GM18499 (cell line): ENCODE results near the gene SLC4A8.
"Not testable (repeated sequence)": the region's sequence is repeated elsewhere in the genome, so short reads cannot be mapped to it uniquely, and the experiment has no call there.

Experiments used
- ATAC-seq: cut with Tn5 transposase; IDR thresholded peaks from one replicate; pipeline ENCODE4 v1.9.1; 2021; ENCODE audit warnings: moderate number of reproducible peaks; ENCODE audit not compliant: insufficient read depth, unreplicated experiment

SLC4A8 gene

DNA sequence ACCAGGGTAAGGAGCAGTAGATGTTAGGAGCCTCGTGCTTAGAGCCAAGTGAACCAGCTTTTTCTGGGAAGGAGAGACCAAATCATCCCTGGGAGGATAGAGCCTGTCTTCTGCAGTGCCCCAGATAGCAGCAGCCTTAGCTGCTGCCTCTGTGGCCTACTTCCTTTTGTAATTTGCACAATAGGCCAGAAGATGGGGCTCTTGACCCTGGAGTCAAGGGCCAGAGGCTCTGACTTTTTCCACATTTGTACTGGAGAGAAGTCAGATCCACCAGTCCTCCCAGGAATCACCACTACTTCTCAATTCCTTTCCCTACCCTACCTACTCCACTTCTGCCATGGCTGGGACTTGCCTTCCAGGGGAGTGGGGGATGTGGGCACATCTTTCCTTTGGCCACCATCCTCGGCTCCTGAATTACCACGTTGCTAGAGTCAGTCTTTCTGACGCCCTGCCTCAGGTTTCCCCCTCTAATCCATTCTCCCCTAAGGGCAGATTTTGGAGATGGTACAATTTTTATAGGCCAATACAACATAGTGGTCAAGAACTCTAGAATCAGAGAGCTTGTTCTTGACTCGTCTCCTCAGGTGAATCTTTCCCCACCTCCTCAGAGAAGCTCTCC, 3.3 kb upstream of the SLC4A8 start:
- ATAC-seq = no peak

DNA sequence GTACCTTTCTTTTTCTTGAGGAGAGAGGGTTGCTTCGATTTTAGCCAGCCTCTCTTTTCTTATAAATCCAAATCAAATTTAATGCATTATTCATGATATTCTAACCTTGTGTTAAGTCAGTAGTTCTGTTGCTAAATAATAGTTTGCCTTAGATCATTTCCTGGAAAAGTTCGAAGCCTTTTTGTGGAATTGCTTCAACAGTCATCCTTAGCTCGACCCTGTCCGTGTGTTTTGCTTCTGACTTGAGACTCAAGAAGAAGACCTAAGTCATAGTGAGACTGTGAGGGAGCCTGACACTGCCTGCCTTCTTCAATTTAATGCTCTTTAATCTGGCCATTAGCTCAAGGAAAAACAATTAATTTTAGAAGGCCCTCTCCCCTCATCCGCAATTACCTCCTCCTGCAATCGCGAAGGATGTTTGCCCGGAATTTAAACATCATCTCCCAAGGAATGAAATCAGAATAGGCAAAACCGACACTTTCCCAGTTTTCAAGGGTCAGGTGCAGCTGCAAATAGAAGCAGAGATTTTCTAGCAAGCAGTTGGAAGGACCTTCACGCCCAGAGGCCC, 453 bp upstream of the SLC4A8 start:
- ATAC-seq = no peak

- no peak for ATAC-seq
Measured at GRCh38 chr12:51428256-51428655, 3.6 kb downstream of the SLC4A8 start.

DNA sequence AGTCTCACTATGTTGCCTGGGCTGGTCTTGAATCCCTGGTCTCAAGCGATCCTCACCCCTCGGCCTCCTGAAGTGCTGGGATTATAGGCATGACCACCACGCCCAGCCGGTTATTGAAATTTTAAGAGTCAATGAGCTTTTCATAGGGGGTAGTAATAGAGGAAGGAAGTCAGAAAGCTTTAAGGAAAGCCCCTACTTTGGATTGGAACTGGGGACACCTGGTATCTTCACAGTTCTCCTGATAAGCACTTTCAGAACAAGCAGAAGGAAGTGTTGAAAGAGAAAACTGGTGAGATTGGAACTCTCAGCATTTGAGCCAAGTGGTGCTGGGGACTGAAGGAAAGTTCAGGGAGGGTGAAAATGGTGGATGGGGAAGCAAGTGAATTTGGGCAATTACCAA, 5.1 kb downstream of the SLC4A8 start:
- no peak for ATAC-seq

GRCh38 chr12:51430196-51430895, 5.7 kb downstream of the SLC4A8 start:
- ATAC-seq = no peak

DNA sequence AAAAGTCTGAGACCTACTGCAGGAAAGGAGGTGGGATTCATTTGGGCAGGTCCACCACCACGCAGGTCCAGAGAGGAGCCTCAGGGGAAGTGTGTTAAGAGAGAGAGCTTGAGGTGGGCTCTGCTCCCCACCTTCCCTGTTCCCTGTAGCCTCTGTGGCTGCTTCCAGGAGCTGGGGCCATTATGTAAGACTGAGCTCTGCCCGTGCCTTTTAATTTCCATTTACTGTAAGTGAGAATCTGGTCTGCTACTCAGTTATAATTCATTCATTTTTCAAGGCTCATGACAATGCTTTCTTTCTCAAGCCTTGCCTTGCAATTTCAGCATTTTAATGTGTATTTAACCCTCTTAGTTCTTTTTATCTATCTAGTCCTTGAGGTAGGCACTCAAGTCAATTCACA, 8.3 kb downstream of the SLC4A8 start:
- ATAC-seq = no peak

DNA sequence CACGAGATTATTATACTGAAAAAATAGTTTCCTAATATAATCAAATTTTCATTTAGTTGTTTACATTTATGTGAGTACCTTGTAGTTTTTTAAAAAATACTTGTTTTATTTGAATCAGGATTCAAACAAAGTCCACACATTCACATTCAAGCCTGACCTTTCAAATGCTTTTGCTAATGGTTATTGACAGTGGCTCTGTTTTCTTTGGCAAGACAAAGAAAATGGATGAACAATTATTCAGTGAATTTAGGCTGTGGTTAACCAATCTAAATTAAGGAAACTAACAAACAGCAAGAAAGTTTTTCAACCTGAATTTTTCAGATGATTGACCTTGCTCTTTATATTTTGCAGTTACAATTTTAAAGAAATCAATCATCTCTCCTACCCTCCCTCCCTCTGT, 9.7 kb downstream of the SLC4A8 start:
- ATAC-seq = no peak

DNA sequence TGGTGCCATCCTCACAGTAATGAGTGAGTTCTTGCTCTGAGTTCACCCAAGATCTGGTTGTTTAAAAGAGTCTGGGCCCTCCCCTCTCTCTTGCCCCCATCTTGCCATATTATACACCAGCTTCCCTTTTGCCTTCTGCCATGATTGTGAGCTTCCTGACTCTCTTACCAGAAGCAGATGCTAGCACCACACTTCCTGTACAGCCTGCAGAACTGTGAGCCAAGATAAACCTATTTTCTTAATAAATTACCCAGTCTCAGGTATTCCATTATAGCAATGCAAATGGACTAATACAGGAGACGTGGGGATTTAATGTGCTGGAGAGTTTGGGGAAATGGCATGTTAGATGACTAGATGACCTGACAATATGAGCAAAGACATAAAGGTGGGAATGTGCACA, 12.8 kb downstream of the SLC4A8 start:
- ATAC-seq = no peak

DNA sequence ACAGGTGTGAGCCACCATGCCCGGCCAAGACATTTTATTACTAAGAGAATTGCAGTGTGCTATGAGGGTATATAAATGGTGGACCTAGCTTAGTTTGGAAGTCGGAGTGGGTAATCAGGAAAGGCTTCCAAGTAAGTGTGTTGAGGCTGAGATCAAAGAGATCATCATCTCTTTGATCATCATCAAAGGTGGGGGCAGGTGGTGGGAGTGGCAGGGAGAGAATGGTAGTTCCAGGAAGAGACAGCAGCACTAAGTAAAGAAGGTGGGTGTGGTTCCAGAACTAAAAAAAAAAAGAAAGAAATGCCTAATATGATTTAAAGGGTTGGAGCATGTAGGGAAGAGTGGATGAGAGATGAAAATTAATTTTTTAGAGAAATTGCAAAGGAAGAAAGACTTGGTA, 14.7 kb downstream of the SLC4A8 start:
- no peak for ATAC-seq

- no peak for ATAC-seq
Measured at GRCh38 chr12:51441583-51441982, 17.0 kb downstream of the SLC4A8 start.

DNA sequence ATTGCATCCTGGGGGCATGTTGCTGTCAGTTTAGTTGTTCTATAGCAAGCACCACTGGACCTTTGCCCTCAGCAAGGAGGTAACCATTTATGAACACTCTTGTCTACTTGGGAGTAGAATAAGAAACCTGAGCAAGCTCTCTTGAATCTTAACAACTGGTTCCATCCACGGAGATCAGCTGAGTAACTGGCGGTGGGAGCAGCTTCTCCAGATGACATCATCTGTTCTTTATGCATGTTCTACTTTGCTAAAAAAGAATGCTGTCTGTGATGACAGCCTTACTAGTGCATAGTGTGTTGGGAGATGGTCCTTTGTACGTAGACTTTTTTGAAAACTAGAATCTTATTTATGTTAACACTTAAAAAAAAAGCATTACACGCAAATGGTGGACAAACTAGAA, 17.7 kb downstream of the SLC4A8 start:
- ATAC-seq = no peak

GRCh38 chr12:51443573-51443972, 18.9 kb downstream of the SLC4A8 start:
- no peak for ATAC-seq

DNA sequence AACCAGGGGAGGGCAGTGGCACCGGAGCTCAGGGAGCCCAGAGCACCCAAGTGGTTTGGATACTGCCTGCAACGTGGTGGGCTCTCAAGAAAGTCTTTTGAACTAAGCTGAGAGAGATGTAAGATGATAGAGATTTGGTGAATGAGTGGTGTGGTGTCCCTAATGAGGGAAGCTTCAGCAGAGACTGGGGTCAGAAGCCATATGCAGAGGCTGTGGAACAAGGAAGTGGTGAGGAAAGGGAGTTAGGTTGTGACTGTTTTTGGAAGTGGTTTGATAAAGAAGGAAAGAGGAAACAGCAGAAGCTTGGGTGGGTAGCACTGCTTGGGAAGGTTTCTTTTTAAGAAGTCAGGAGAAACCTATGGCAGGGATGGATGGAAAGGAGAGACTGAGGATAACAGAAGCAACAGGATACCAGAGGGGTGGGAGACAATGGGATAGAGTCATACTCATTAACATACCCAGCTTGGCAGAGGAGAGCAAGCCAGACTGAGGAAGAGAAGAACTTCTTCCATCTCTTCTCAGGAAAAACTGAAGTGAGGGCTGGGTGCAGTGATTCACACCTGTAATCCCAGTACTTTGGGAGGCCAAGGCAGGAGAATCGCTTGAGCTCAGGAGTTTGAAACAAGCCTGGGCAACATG, 24.1 kb downstream of the SLC4A8 start:
- no peak for ATAC-seq

GRCh38 chr12:51449580-51450246, 25.1 kb downstream of the SLC4A8 start:
- no peak for ATAC-seq

DNA sequence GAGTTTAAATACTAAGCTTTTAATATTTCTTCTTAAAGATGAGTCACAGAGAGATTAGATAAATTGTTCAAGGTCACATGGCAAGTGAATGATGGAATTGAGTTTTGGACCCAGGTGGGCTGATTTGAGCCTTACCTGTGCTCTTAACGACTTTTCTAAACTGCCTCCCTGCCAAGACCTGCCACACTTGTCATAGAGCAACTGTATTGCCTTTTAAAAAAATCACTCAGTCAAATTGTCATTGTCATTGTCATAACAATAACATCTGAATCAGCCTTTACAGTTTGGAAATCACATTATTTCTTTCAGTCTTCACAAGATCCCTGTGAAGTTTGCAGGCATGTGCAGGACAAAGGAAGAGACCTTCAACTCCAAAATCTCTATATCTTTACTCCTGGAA, 25.7 kb downstream of the SLC4A8 start:
- no peak for ATAC-seq

- ATAC-seq = no peak
Measured at GRCh38 chr12:51450806-51451205, 26.2 kb downstream of the SLC4A8 start.

DNA sequence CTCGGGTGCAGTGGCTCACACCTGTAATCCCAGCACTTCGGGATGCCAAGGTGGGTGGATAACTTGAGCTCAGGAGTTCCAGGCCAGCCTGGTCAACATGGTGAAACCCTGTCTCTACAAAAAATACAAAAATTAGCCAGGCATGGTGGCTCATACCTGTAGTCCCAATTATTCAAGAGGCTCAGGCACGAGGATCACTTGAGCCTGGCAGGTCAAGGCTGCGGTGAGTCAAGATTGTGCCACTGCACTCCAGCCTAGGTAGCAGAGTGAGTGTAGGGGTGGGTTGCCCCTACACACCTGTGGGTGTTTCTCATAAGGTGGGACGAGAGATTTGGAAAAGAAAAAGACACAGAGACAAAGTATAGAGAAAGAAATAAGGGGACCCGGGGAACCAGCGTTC, 29.4 kb downstream of the SLC4A8 start:
- not testable (repeated sequence) for ATAC-seq

- ATAC-seq = not testable (repeated sequence)
Measured at GRCh38 chr12:51455050-51455449, 30.4 kb downstream of the SLC4A8 start.

GRCh38 chr12:51458635-51459034, 34.0 kb downstream of the SLC4A8 start:
- no peak for ATAC-seq

GRCh38 chr12:51460519-51460918, 35.9 kb downstream of the SLC4A8 start:
- no peak for ATAC-seq

- no peak for ATAC-seq
Measured at GRCh38 chr12:51465491-51465890, 40.9 kb downstream of the SLC4A8 start.
